Measurements from ENCODE around the gene CCNG2.

GRCh38 chr4:77175201-77175611, 18.2 kb downstream of the CCNG2 start:
- no peak for TF ChIP-seq GLIS3 (CRISPR knock-in tag; IDR thresholded peaks at IDR 0.05)
- no peak for TF ChIP-seq ZFP3 (CRISPR knock-in tag; IDR thresholded peaks at IDR 0.05)
- TF ChIP-seq TCF4 (CRISPR knock-in tag; IDR thresholded peaks at IDR 0.05; ENCODE audit: borderline replicate concordance), result no peak
